Bone marrow (tissue), 2 donors: ENCODE results near the gene KRT17.
A peak's percentile ranks its signal among the peaks of the same experiment; 100 is the strongest.
"Not testable (repeated sequence)": the region's sequence is repeated elsewhere in the genome, so short reads cannot be mapped to it uniquely, and the experiment has no call there.

ENCODE experiments used
- DNase-seq, 2 donors: peaks; one replicate each; lab custom pipeline; 2025; lab: John Stamatoyannopoulos, UW

KRT17 gene

DNA sequence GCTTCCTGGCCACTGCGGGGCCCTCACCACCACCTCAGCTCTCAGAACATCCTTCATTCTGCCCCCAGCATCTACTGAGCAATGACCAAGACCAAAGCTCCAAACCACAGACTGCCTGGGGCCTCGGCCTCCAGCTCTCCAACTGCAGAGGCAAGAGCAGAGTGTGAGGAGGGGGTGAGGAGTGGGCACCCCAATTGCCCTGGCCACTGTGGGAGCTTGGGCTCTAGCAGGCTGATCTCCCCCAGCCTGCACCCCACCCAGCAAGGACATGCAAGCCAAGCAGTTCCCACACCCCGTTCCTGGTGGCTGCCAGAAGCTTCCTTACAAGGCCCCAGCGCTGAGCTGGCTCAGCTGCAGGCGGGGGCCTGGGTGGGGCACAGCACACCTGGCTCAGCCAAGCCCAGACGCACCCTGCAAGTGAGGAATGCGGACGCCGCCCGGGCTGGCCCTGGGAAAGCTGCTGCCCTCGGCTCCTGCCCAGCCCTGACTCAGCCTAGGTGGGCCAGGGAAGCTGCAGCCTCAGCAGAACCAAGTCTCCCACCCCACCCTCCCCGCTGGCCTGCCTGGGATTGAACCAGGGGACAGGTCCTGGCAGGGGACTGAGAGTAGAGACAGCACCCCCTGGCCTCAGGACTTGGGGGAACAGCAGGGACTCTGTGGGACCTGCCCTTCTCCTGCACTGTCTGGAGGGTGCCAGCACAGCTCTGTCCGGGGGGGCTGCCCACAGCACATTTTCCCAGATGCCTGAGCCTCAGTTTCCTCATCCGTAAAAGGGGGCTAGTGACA, 29.7 kb upstream of the KRT17 start:
- DNase-seq: no peak

- DNase-seq: no peak
Observed at GRCh38 chr17:41653421-41653820, 29.0 kb upstream of the KRT17 start.

GRCh38 chr17:41652461-41652970, 28.1 kb upstream of the KRT17 start:
- no peak for DNase-seq

GRCh38 chr17:41651625-41652460, 27.5 kb upstream of the KRT17 start:
- DNase-seq: no peak

GRCh38 chr17:41650794-41651624, 26.6 kb upstream of the KRT17 start:
- no peak for DNase-seq

DNA sequence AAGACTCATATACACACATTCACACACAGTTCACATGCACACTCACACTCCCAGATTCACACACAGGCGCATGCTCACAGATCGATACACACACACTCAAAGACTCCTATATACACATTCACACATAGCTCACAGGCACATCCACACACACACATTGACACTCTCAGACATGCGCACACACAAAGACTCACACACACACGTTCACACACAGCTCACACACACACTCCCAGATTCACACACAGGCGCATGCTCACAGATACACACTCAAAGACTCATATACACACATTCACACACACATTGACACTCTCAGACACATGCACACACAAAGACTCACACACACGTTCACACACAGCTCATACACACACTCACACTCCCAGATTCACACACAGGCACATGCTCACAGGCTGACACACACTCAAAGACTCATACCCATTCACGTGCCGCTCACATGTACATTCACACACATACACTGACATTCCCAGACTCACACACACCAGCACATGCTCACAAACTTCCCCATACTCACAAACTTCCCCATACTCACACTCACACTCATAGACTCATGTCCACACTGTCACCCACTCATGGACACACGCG, 25.6 kb upstream of the KRT17 start:
- no peak for DNase-seq

GRCh38 chr17:41648411-41649195, 24.2 kb upstream of the KRT17 start:
- DNase-seq: peak; percentile 56 to 68

DNA sequence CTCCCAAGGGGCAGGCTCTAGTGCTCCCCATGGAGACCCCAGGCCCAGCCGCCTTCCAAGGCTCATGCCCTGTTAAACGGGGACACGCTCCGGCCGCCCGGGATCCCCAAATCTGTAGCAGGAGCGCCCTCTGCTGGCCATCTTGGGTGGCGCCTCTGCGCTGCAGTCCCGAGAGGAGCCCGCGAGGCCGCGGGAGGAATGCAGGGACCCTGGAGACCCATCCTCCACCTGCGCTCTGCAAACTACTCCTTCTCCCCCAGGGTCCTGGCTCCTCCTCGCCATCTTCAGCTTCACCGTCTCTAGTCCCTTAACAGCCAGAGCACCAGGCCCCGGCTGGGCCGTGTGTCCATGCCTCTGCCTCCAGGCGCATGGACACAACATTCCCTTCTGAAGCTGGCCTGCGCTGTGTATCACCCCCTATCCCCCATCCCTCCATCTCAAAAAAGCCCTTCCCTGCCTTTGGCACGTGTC, 23.6 kb upstream of the KRT17 start:
- DNase-seq: peak; percentile 32 to 76

- no peak for DNase-seq
Observed at GRCh38 chr17:41647038-41647813, 22.9 kb upstream of the KRT17 start.

DNA sequence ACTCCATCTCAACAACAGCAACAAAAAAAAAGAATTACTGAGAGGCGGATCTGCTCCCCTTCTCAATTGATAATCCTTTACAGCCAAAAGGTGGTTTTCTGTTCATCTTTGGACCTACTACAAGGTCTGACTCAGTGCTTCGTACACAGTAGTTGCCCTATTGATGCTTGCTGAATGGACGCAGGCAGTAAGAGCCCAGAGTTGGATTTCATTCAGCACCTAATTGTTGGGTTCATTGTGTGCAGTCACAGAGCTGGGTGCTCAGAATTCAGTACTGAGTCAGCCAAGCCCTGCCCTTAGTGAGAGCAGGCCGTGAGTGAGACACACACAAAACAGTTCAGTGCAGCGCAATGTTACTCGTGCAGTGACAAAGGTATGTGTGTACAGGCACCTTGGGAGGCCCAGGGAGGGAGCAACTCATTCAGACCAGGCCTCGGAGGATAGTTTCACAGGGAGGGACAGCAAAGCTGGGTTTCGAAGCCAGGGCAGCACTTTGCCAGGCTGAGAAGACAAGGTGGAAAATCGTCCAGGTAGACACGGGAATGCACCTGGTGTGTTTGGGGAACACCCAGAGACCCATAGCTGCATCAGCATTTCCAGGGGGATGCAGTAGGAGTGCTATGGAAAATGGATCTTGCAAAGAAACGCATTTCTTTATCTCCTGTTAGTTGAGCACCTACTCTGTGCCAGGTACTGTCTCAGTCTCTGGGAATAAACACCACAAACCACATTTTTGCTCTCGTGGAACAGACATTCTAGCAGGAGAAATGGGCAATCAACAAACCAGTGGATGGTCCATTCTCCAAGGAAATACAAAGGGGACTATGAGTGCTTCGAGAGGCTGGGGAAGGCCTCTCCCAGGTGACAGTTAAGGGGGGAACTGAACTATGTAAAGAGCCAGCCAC, 18.1 kb upstream of the KRT17 start:
- no peak for DNase-seq

GRCh38 chr17:41640596-41640995, 16.2 kb upstream of the KRT17 start:
- DNase-seq: not testable (repeated sequence)

GRCh38 chr17:41639492-41640473, 15.4 kb upstream of the KRT17 start:
- DNase-seq: no peak

DNA sequence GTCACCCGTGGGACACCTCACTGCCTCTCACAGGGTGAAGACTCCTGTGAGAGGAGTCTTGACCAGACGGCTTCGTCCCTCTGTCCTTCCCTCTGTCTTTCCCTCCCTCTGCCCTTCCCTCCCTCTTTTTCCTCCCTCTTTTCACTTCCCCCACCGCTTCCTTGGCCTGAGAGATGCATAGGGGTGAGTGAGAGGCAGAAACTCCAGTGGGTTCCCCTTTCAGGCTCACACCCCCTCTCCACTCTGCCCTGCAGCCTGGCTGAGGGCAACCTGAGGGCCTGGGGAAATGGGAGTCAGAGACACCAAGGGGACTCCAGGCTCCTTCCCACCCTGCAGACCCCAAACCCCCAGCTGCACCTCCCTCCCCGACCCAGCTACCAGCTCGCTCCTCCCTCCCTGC, 14.6 kb upstream of the KRT17 start:
- no peak for DNase-seq

DNA sequence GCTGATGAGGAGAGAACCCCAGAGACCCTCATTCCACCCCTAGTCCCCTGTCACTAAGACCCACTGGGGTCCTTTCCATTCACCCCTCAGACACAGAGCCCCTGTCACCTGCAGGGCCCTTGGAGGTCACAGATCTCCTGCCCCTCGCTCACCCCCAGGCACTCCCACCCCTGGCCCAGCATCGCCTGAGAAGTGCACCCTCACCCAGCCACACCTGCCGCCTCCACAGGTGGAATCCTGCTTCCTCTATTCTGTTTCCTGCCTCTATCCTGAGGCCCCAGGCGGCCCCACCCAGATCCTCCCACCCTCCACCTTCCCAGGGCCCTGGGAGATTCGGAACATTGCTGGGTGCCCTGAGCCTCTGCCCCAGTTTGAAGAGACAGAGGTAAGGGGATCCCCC, 13.8 kb upstream of the KRT17 start:
- no peak for DNase-seq

- DNase-seq: no peak
Observed at GRCh38 chr17:41636652-41637051, 12.3 kb upstream of the KRT17 start.

- no peak for DNase-seq
Observed at GRCh38 chr17:41635121-41636097, 11.0 kb upstream of the KRT17 start.
